ENCODE data around the gene CLTA. TPM values are rescaled to one million over a fixed set of nuclear protein-coding genes. Genes with fewer than 3 reads are reported as not detected.
"Not testable (repeated sequence)": the region's sequence is repeated elsewhere in the genome, so short reads cannot be mapped to it uniquely, and the experiment has no call there.

Gene CLTA
- polyA plus RNA-seq, 2 of the 4 experiments (the other 2 are of a cell fraction), result 291 to 312 TPM

GRCh38 chr9:36221667-36222066, 30.9 kb downstream of the CLTA start:
- no peak overlapping the region for H3K4me2 ChIP-seq
- ChIA-PET CTCF (interaction anchor here (1.2 kb wide), 1 partner anchor 10 kb away, joined by 4 read pairs; no protein-coding TSS in a partner anchor), POLR2A (interaction anchor here (1.0 kb wide), 1 partner anchor 31 kb away, joined by 3 read pairs; no protein-coding TSS in a partner anchor)
- no peak for ATAC-seq
- H3K4me1 ChIP-seq, result no peaks in the 10 kb centered on the region
- peaks cover 8% of the 10 kb centered on the region for H3K9me3 ChIP-seq
- no peak for FAIRE-seq
- H3K27ac ChIP-seq, result no peak overlapping the region
- WGBS (ENCODE audit: missing lambda C conversion rate), result 94% methylated on average over 3 of the region's 3 CpGs
- no peak for DNase-seq (ENCODE audit: low read depth in 1 of 2, low spot score in 1 of 2)
- H3K4me3 ChIP-seq, result no peak overlapping the region
- no peak for TF ChIP-seq HES2 (IDR thresholded peaks at IDR 0.05)
- TF ChIP-seq CEBPB (IDR thresholded peaks at IDR 0.05), result no peak
- no peak for TF ChIP-seq FOSL2 (IDR thresholded peaks at IDR 0.05)
- TF ChIP-seq FOSL2 (CRISPR knock-in tag; IDR thresholded peaks at IDR 0.05), result no peak
- no peak for TF ChIP-seq BCL3 (IDR thresholded peaks at IDR 0.05)
- TF ChIP-seq RARB (CRISPR knock-in tag; IDR thresholded peaks at IDR 0.05), result no peak

DNA sequence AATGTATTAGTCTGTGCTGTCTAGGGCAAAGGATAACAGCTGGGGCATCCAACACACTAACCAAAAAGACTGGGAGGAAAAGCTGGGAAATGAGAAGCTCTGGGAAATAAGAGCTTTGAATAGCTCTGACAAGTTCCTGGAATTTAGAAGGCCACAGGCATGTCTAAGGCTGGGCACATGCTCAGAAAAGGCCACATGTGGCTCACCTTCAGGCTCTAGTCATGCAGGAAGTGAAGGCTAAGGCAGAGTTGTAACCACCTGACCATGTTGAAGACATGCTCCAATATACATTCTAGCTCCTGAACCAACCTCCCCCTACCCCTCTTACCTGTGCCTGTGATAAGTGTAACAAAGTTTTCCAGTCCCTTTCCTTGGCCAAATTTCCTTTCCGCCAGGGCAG, 31.7 kb downstream of the CLTA start:
- ATAC-seq, result no peak
- H3K4me2 ChIP-seq, result no peak overlapping the region
- ChIA-PET POLR2A (no interaction called here), CTCF (interaction anchor here (0.8 kb wide), 1 partner anchor 12 kb away, joined by 3 read pairs; no protein-coding TSS in a partner anchor)
- H3K9me3 ChIP-seq, result peaks cover 8% of the 10 kb centered on the region
- H3K4me3 ChIP-seq, result no peak overlapping the region
- no peaks in the 10 kb centered on the region for H3K4me1 ChIP-seq
- peak in 1 of 2 experiments; percentile 27 for DNase-seq (ENCODE audit: low read depth in 1 of 2, low spot score in 1 of 2)
- TF ChIP-seq E2F6 (IDR thresholded peaks at IDR 0.05; ENCODE audit: borderline replicate concordance, low read depth) (no peak), EP300 (IDR thresholded peaks at IDR 0.05) (no peak), HMGXB4 (CRISPR knock-in tag; IDR thresholded peaks at IDR 0.05; ENCODE audit: borderline replicate concordance) (no peak), CEBPB (IDR thresholded peaks at IDR 0.05) (no peak), ZFP36 (IDR thresholded peaks at IDR 0.05; ENCODE audit: borderline replicate concordance, partially characterized antibody) (no peak)
- no peak overlapping the region for H3K27ac ChIP-seq
- no peak for FAIRE-seq
- 100% methylated on average over 1 of the region's 1 CpG for WGBS (ENCODE audit: missing lambda C conversion rate)

- POLR2A ChIA-PET, result no interaction called here
- Histone ChIP-seq H3K9me3 (no peaks in the 10 kb centered on the region), H3K4me1 (no peaks in the 10 kb centered on the region), H3K4me2 (no peak overlapping the region), H3K4me3 (no peak overlapping the region), H3K27ac (no peak overlapping the region)
- CTCF ChIA-PET, result no interaction called here
- WGBS (ENCODE audit: missing lambda C conversion rate), result 92% methylated on average over 3 of the region's 3 CpGs
- TF ChIP-seq MYC (IDR thresholded peaks at IDR 0.05; ENCODE audit: borderline replicate concordance, low read length) (no peak), EHF (CRISPR knock-in tag; IDR thresholded peaks at IDR 0.05) (no peak), ELK1 (IDR thresholded peaks at IDR 0.05; ENCODE audit: low read depth, low read length) (no peak), KDM5A (IDR thresholded peaks at IDR 0.05) (no peak), NPAS2 (CRISPR knock-in tag; IDR thresholded peaks at IDR 0.05; ENCODE audit: borderline replicate concordance) (no peak), CBX2 (IDR thresholded peaks at IDR 0.05; ENCODE audit: borderline replicate concordance, low read depth) (no peak), RAD21 (conservative IDR thresholded peaks at IDR 0.05 in 1 of 2, IDR thresholded peaks at IDR 0.05 in 1 of 2) (no peak), RNF2 (IDR thresholded peaks at IDR 0.05; ENCODE audit: borderline replicate concordance, low read depth) (no peak), BHLHE40 (IDR thresholded peaks at IDR 0.05; ENCODE audit: low read depth, low read length) (no peak), TP53 (CRISPR knock-in tag; IDR thresholded peaks at IDR 0.05) (no peak), EP300 (IDR thresholded peaks at IDR 0.05) (no peak), HOXB13 (CRISPR knock-in tag; IDR thresholded peaks at IDR 0.05; ENCODE audit: low read depth) (no peak), HOXA7 (CRISPR knock-in tag; IDR thresholded peaks at IDR 0.05) (no peak), ZNF302 (CRISPR knock-in tag; IDR thresholded peaks at IDR 0.05) (no peak), SREBF2 (IDR thresholded peaks at IDR 0.05) (no peak), NFE2L2 (conservative IDR thresholded peaks at IDR 0.05; ENCODE audit: low read length) (no peak), MAFK (IDR thresholded peaks at IDR 0.05; ENCODE audit: partially characterized antibody) (no peak), ZC3H11A (IDR thresholded peaks at IDR 0.05) (no peak), HEYL (CRISPR knock-in tag; IDR thresholded peaks at IDR 0.05) (no peak)
- TF ChIP-seq, protein P1, sequence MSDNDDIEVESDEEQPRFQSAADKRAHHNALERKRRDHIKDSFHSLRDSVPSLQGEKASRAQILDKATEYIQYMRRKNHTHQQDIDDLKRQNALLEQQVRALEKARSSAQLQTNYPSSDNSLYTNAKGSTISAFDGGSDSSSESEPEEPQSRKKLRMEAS (IDR thresholded peaks at IDR 0.05), result no peak
- FAIRE-seq, result no peak
- DNase-seq (ENCODE audit: low read depth in 1 of 2, low spot score in 1 of 2), result no peak
- no peak for ATAC-seq
Measured at GRCh38 chr9:36237230-36237629, 46.5 kb downstream of the CLTA start.

DNA sequence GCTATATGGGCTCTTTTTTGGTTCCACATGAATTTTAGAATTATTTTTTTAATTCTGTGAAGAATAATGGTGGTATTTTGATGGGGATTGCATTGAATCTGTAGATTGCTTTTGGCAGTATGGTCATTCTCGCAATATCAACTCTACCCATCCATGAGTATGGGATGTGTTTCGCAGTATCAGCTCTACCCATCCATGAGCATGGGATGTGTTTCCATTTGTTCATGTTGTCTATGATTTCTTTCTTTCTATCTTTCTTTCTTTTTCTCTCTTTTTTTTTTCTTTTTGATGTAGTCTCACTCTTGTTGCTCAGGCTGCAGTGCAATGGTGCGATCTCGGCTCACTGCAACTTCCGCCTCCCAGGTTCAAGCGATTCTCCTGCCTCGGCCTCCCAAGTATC, 48.5 kb downstream of the CLTA start:
- 98% methylated on average over 7 of the region's 7 CpGs for WGBS (ENCODE audit: missing lambda C conversion rate)
- POLR2A ChIA-PET; FAIRE-seq; H3K4me2 ChIP-seq; ATAC-seq; H3K9me3 ChIP-seq; H3K27ac ChIP-seq; DNase-seq (ENCODE audit: low read depth in 1 of 2, low spot score in 1 of 2); H3K4me3 ChIP-seq; H3K4me1 ChIP-seq: not testable (repeated sequence)
- CTCF ChIA-PET, result interaction anchor here (0.7 to 1.1 kb wide), 4 partner anchors 34 to 256 kb away, joined by 3 to 5 read pairs (median 4); no protein-coding TSS in a partner anchor

Data from A549 (cell line).